HUES64 (cell line): ENCODE results near the gene FGD4.
"Not testable (repeated sequence)": the region's sequence is repeated elsewhere in the genome, so short reads cannot be mapped to it uniquely, and the experiment has no call there.

Experiments
- H3K27ac ChIP-seq: 2 replicates; pipeline ENCODE4 v1.7.0; 2013; ENCODE audit warnings: low read depth, low read length, inconsistent platforms
- H3K27me3 ChIP-seq: 2 replicates; pipeline ENCODE4 v1.6.1; 2013; ENCODE audit warnings: mild to moderate bottlenecking, low read length; ENCODE audit not compliant: insufficient read depth
- H3K36me3 ChIP-seq: 2 replicates; pipeline ENCODE4 v1.6.1; 2013; ENCODE audit warnings: mild to moderate bottlenecking, low read length; ENCODE audit not compliant: insufficient read depth
- H3K4me1 ChIP-seq: 2 replicates; pipeline ENCODE4 v1.6.1; 2013; ENCODE audit warnings: mild to moderate bottlenecking, low read length, moderate library complexity; ENCODE audit not compliant: insufficient read depth
- H3K4me3 ChIP-seq: 2 replicates; pipeline ENCODE4 v1.5.1; 2013; ENCODE audit warnings: mild to moderate bottlenecking, low read length, moderate library complexity
- H3K9ac ChIP-seq: 2 replicates; pipeline ENCODE4 v1.6.1; 2013; ENCODE audit warnings: mild to moderate bottlenecking, low read depth, low read length
- H3K9me3 ChIP-seq: 2 replicates; pipeline ENCODE4 v1.6.1; 2013; ENCODE audit warnings: low read depth, low read length; ENCODE audit not compliant: insufficient read depth
- WGBS: fragments of 150-250, 120-280 bp; methylation state at CpG from one replicate; pipeline ENCODE4 v1.1.7; 2013; ENCODE audit warnings: missing lambda C conversion rate; 5-methylcytosine and 5-hydroxymethylcytosine counted together

The FGD4 gene

DNA sequence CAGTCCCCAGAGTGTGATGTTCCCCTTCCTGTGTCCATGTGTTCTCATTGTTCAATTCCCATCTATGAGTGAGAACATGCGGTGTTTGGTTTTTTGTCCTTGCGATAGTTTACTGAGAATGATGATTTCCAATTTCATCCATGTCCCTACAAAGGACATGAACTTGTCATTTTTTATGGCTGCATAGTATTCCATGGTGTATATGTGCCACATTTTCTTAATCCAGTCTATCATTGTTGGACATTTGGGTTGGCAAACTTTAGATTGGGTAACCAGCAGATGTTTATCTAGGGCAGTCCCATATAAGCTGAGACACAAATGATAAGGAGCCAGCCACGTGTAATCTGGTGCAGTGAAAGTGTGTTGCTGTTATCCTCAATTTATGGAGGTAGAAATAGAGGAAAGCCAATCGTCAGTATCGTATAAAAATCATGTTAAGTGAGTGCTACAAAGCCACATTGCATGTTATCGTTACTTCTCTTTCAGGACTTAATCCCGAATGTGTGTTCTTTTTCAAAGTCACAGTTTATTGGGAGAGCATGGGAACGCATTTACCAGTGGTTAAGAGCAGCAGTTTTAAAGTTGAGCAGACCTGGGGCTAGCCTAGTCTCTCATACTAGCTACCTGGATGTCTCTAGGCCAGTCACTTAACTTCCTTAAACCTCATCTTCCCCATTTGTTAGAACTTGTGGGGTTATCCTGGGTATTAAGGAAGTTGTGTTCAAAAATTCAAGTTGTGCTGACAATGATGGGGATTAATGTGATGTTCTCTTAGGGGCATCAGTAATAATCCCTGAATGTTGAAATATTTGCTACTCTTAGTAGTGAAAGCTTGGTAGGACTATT, 108.0 kb downstream of the FGD4 start:
- H3K27ac ChIP-seq, H3K36me3 ChIP-seq, H3K9me3 ChIP-seq, H3K9ac ChIP-seq, H3K27me3 ChIP-seq, H3K4me3 ChIP-seq: not testable (repeated sequence)
- WGBS, result 94% methylated on average over 6 of the region's 8 CpGs
- peaks cover 44% of the 10 kb centered on the region for H3K4me1 ChIP-seq

DNA sequence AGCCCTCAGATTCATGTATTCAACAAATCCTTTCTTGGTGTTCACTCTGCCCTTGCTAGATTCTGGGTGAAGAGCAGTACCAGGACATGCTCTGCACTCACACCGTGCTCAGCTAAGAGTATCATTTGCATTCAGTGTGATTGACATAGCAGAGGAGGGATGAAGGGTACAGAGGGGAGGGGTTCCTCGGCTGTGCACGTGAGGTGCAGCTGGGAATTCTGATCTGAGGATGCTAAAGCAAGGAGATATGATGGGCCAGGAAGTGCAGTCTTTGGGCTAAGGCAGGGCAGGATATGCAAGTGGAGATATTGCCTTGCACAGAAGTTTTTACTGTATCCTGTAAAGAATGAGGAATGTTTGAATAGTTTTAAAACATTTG, 108.6 kb downstream of the FGD4 start:
- Histone ChIP-seq H3K4me3 (no peak overlapping the region), H3K9me3 (no peaks in the 10 kb centered on the region), H3K4me1 (peaks cover 38% of the 10 kb centered on the region), H3K9ac (no peak overlapping the region), H3K27me3 (no peaks in the 10 kb centered on the region), H3K27ac (no peak overlapping the region), H3K36me3 (no peaks in the 10 kb centered on the region)
- 61% methylated on average over 3 of the region's 3 CpGs for WGBS

DNA sequence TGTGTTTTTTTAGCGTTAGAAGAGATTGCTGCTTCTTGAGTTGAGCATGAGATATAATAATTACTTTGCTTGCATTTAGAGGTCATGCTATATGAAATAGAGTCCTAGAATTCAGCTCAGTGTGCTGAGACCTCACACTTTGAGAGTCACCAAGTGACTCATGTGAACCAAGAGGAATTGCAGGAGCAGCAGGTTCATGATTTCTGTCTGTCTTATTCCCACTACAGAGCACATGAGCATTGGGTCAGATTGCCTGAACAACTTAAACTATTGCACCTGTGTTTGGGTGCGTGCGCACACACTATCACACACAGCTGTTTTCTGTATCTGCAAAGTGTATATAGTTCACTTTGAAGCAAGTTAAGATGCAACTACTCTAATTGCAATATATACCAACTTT, 109.3 kb downstream of the FGD4 start:
- H3K9ac ChIP-seq, result no peak overlapping the region
- 100% methylated on average over 3 of the region's 3 CpGs for WGBS
- no peaks in the 10 kb centered on the region for H3K36me3 ChIP-seq
- H3K4me3 ChIP-seq, result no peak overlapping the region
- H3K27me3 ChIP-seq, result no peaks in the 10 kb centered on the region
- no peak overlapping the region for H3K27ac ChIP-seq
- H3K9me3 ChIP-seq, result no peaks in the 10 kb centered on the region
- H3K4me1 ChIP-seq, result peaks cover 31% of the 10 kb centered on the region

DNA sequence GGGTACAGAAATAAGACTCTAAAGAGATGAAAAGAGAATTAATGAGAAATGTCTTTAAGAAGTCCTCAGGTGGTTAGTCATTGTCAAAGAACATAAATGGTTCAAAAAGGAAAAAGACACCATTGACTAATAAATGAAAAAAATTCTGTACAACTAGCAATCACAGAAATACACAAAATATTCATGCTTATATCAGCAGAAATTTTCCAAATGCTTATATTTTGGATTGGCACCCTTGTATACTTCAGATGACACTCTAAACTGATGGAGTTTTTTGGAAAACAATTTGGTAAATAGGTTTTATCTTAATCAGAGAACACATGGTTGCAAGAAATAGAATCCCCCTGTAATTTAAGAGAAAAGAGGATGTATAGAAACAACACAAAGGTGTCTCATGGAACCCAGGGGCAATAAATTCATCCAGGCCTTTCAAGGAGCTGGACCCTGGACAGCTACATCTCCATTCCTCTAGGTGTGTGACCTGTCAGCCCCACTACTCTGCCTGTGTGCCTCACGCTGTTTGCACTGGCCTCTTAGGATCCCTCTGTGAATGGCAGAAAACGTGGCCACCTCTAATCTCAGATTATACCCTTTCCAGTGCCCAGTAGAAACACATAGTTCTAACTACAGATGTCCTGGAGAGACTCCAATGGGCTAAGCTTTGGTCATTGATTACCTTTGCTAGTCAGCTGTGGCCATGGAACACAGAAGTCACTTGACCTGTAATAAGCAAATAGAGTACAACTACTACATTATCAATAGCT, 110.2 kb downstream of the FGD4 start:
- H3K4me3 ChIP-seq, result no peak overlapping the region
- H3K27ac ChIP-seq, result no peak overlapping the region
- WGBS, result 75% methylated on average over 2 of the region's 2 CpGs
- H3K36me3 ChIP-seq, result no peaks in the 10 kb centered on the region
- H3K9ac ChIP-seq, result no peak overlapping the region
- H3K9me3 ChIP-seq, result no peaks in the 10 kb centered on the region
- H3K27me3 ChIP-seq, result no peaks in the 10 kb centered on the region
- H3K4me1 ChIP-seq, result peaks cover 25% of the 10 kb centered on the region

DNA sequence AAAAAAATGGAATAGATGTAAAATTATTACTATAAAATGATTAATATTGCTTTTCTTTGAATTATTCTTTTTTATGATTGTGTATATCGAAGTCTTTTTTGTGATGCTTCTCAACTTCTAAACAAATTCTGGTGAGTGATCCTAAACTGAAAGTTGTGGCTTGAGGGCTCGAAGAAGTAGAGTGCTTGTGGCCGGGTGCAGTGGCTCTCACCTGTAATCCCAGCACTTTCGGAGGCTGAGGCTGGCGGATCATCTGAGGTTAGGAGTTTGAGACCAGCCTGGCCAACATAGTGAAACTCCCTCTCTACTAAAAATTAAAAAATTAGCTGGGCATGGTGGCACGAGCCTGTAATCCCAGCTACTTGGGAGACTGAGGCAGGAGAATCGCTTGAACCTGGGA, 112.6 kb downstream of the FGD4 start:
- H3K36me3 ChIP-seq, H3K9me3 ChIP-seq, H3K4me3 ChIP-seq, H3K27me3 ChIP-seq, H3K27ac ChIP-seq, H3K9ac ChIP-seq: not testable (repeated sequence)
- peaks cover 24% of the 10 kb centered on the region for H3K4me1 ChIP-seq
- WGBS, result 90% methylated on average over 7 of the region's 7 CpGs

DNA sequence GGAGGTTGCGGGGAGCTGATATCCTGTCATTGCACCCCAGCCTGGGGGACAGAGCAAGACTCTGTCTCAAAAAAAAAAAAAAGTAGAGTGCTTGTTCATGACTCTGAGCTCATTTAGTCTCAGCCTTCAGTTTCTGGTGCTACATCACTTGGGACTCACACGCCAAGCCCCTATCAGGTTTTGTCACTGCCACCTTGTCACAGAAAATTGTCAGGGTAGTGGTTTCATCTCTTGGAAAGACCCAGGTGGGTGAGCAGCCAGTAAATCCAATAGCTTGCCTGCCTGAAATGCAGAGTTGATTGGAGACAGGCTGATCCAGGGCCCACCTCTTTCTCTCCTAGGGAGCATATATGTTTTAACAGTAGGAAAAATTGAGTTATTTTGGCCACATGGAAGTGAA, 113.0 kb downstream of the FGD4 start:
- Histone ChIP-seq H3K4me1 (peaks cover 26% of the 10 kb centered on the region), H3K9me3 (no peaks in the 10 kb centered on the region), H3K27ac (no peak overlapping the region), H3K9ac (no peak overlapping the region), H3K27me3 (no peaks in the 10 kb centered on the region), H3K4me3 (no peak overlapping the region), H3K36me3 (no peaks in the 10 kb centered on the region)
- 94% methylated on average over 2 of the region's 2 CpGs for WGBS

DNA sequence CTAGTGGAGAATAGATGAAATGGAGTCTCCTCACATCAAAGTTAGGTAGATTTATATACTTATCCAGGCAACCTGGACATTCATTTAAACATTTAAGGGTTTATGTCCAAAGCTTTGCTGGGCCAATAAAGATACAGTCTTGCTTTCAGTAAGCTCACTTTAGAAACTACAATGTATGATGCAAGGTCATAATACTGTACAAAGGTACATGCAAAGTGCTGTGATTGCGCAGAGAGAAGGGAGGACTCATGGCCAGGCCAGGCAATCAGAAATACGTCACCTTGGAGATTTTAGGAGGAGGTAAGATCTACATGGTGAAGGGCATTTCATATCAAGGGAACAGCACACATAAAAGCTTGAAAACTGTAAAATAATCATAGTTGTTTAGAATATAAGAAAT, 113.6 kb downstream of the FGD4 start:
- H3K9ac ChIP-seq, result no peak overlapping the region
- H3K27ac ChIP-seq, result no peak overlapping the region
- H3K36me3 ChIP-seq, result no peaks in the 10 kb centered on the region
- no peaks in the 10 kb centered on the region for H3K27me3 ChIP-seq
- no peak overlapping the region for H3K4me3 ChIP-seq
- 92% methylated on average over 2 of the region's 2 CpGs for WGBS
- no peaks in the 10 kb centered on the region for H3K9me3 ChIP-seq
- peaks cover 26% of the 10 kb centered on the region for H3K4me1 ChIP-seq

DNA sequence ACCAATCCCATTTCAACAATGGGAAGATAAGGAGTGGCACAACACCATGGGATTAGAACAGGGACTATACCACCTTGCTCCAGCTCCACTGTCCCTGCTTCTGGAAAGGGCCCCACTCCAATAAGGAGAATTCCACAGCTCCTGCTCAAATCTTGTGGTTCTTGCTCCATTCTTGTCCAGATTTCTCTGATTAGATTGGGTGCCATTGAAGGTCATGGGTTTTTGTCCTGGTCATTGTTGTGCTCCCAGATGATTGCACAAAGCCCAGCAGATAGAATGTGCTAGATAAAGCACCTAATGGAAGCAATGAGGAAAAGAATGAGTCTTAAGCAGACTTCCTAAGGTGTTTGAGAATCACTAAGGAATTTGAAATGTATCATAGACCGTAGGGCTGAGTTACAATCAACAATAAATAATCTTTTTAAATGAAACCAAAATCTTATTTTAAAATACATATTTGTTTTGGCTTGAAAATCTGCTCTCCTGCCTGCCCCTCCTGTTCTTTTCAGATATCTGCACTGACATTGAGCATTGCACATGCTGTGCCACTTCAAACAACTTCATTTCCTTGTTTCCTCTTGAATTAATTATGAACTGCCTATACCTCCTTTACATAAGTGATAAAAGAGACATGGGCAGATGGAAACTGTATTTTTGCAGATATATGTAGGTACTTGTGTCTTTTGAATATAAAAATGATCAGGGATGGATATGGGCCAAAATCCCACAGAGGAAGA, 115.9 kb downstream of the FGD4 start:
- no peaks in the 10 kb centered on the region for H3K27me3 ChIP-seq
- no peaks in the 10 kb centered on the region for H3K9me3 ChIP-seq
- H3K4me1 ChIP-seq, result peaks cover 22% of the 10 kb centered on the region
- no peak overlapping the region for H3K9ac ChIP-seq
- H3K4me3 ChIP-seq, result no peak overlapping the region
- no peak overlapping the region for H3K27ac ChIP-seq
- H3K36me3 ChIP-seq, result no peaks in the 10 kb centered on the region
- WGBS, result 100% methylated on average over 1 of the region's 1 CpG

DNA sequence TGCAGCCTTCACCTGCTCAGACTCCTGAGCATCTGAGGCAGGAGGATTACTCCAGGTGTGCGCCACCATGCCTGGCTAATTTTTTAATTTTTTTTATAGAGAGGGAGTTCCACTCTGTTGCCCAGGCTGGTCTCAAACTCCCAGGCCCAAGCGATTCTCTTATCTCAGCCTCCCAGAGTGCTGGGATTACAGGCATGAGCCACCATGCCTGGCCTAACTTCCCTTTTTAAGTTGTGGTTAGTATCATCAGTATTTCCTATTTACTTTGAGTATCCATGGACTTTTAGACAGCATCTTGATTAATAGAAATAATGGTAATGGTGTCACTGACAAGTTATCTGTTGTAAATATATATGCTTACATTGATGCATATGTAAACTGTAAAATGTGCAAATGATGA, 116.9 kb downstream of the FGD4 start:
- Histone ChIP-seq H3K4me1 (peaks cover 22% of the 10 kb centered on the region), H3K9ac (no peak overlapping the region), H3K36me3 (no peaks in the 10 kb centered on the region), H3K27ac (no peak overlapping the region), H3K4me3 (no peak overlapping the region), H3K9me3 (no peaks in the 10 kb centered on the region), H3K27me3 (no peaks in the 10 kb centered on the region)
- WGBS, result 81% methylated on average over 2 of the region's 2 CpGs

DNA sequence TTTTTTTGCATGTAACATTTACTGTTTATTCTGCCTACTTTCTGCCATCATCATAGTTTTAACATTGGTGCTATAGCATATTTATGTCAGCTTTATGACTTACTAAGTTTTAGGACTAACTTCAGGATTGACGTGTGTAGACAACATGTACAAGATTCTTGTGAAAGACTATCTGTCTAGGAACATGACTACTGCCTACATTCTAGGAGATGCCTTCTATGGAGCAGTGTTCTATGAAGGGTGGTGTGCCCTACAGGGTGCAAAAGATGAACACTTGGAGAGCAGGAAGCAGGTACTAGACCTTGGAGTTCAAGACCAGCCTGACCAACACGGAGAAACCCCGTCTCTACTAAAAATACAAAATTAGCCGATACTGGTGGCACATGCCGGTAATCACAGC, 118.6 kb downstream of the FGD4 start:
- WGBS, result 96% methylated on average over 5 of the region's 5 CpGs
- Histone ChIP-seq H3K4me1 (peaks cover 38% of the 10 kb centered on the region), H3K36me3 (no peaks in the 10 kb centered on the region), H3K4me3 (no peak overlapping the region), H3K9me3 (no peaks in the 10 kb centered on the region), H3K9ac (no peak overlapping the region), H3K27ac (no peak overlapping the region), H3K27me3 (no peaks in the 10 kb centered on the region)

DNA sequence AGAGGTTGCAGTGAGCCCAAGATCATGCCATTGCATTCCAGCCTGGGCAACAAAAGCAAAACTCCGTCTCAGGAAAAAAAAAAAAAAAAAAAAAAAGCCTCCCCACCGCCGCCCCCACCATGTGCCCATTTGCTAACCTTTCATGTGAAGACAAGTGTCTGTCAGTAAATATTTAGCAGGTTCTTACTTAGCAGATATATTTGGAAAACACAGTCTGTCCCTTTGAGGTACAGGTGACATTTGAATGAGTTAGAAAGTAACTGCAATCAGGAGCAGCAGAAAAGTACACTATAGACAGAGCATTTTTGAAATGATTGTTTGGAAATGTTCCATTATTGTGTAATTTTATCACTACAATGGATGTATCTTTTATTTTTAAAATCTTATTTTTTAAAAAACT, 119.7 kb downstream of the FGD4 start:
- Histone ChIP-seq H3K4me1 (peaks cover 38% of the 10 kb centered on the region), H3K36me3 (no peaks in the 10 kb centered on the region), H3K9ac (no peak overlapping the region), H3K9me3 (no peaks in the 10 kb centered on the region), H3K27ac (no peak overlapping the region), H3K27me3 (no peaks in the 10 kb centered on the region), H3K4me3 (no peak overlapping the region)
- WGBS, result 88% methylated on average over 3 of the region's 3 CpGs
